ENCODE data around the gene POLK.
"Not testable (repeated sequence)": the region's sequence is repeated elsewhere in the genome, so short reads cannot be mapped to it uniquely, and the experiment has no call there.

Gene POLK

DNA sequence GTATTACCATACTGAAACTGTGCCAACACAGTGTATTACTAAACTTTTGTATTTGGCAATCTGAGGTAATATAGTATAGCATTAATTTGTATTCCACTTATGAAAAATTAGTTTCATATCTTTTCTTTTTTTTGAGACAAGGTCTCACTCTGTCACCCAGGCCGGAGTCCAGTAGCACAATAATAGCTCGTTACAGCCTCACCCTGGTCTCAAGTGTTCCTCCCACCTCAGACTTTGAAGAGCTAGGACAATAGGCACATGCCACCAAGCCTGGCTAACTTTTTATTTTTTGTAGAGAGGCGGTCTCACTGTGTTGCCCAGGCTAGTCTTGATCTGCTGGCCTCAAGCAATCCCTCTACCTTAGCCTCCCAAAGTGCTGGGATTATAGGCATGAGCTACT lies 36.1 kb downstream of the POLK start:
- H3K9me3 ChIP-seq (ENCODE audit: insufficient read depth, low read length) = no peaks in the 10 kb centered on the region
- no peak overlapping the region for H3K4me3 ChIP-seq (ENCODE audit: insufficient read length, low read depth)
- no peaks in the 10 kb centered on the region for H3K4me1 ChIP-seq (ENCODE audit: insufficient read depth, insufficient read length)
- no peaks in the 10 kb centered on the region for H3K36me3 ChIP-seq (ENCODE audit: insufficient read depth, insufficient read length, low read length)
- H3K27me3 ChIP-seq (ENCODE audit: insufficient read depth, insufficient read length) = no peaks in the 10 kb centered on the region
- DNase-seq (ENCODE audit: low read depth, low spot score) = no peak
- no peak for TF ChIP-seq ZNF274 (IDR thresholded peaks at IDR 0.05; ENCODE audit: low read depth, low read length)
- no peak for TF ChIP-seq YY1 (IDR thresholded peaks at IDR 0.05; ENCODE audit: insufficient read depth, insufficient read length)
- TF ChIP-seq SUZ12 (IDR thresholded peaks at IDR 0.05; ENCODE audit: extremely low read depth, insufficient read depth, insufficient read length) = no peak
- no peak overlapping the region for H3K9ac ChIP-seq (ENCODE audit: insufficient read length, low read depth)

DNA sequence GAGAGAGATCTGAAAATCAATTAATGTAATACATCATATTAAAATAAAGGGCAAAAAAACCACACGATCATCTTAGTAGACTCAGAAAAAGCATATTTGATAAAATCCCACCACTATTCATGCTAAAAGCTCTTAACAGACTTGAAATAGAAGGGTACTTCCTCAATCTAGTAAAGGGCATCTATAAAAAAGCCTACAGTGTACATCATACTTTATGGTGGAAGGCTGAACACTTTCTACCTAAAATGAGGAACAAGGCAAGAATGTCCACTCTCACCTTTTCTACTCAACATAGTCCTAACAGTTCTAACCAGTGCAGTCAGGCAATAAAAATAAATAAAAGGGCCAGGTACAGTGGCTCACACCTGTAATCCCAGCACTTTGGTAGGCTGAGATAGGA lies 38.9 kb downstream of the POLK start:
- Histone ChIP-seq H3K9ac (ENCODE audit: insufficient read length, low read depth) (no peak overlapping the region), H3K9me3 (ENCODE audit: insufficient read depth, low read length) (no peaks in the 10 kb centered on the region), H3K4me3 (ENCODE audit: insufficient read length, low read depth) (no peak overlapping the region), H3K4me1 (ENCODE audit: insufficient read depth, insufficient read length) (no peaks in the 10 kb centered on the region), H3K36me3 (ENCODE audit: insufficient read depth, insufficient read length, low read length) (peaks cover 10% of the 10 kb centered on the region), H3K27me3 (ENCODE audit: insufficient read depth, insufficient read length) (no peaks in the 10 kb centered on the region)
- TF ChIP-seq SUZ12 (IDR thresholded peaks at IDR 0.05; ENCODE audit: extremely low read depth, insufficient read depth, insufficient read length) (no peak), YY1 (IDR thresholded peaks at IDR 0.05; ENCODE audit: insufficient read depth, insufficient read length) (no peak), ZNF274 (IDR thresholded peaks at IDR 0.05; ENCODE audit: low read depth, low read length) (no peak)
- DNase-seq (ENCODE audit: low read depth, low spot score) = no peak

DNA sequence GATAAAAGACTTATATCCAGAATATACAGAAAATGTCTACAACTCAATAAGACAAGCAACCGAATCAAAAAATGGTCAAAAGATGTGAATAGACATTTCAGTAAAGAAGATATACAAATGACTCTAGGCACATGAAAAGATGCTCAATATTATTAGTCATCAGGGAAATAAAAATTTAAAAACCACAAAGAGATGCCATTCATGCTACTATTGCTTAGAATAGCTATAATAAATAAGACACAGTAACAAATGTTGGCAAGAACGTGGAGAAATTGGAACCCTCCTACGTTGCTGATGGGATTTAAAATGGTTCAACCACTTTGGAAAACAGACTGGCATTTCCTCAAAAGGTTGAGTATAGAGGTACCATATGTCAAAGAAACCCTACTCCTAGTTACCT lies 39.8 kb downstream of the POLK start:
- no peak overlapping the region for H3K4me3 ChIP-seq (ENCODE audit: insufficient read length, low read depth)
- TF ChIP-seq YY1 (IDR thresholded peaks at IDR 0.05; ENCODE audit: insufficient read depth, insufficient read length) = no peak
- H3K9me3 ChIP-seq (ENCODE audit: insufficient read depth, low read length) = no peaks in the 10 kb centered on the region
- peaks cover 10% of the 10 kb centered on the region for H3K36me3 ChIP-seq (ENCODE audit: insufficient read depth, insufficient read length, low read length)
- H3K9ac ChIP-seq (ENCODE audit: insufficient read length, low read depth) = no peak overlapping the region
- no peak for DNase-seq (ENCODE audit: low read depth, low spot score)
- no peaks in the 10 kb centered on the region for H3K27me3 ChIP-seq (ENCODE audit: insufficient read depth, insufficient read length)
- H3K4me1 ChIP-seq (ENCODE audit: insufficient read depth, insufficient read length) = no peaks in the 10 kb centered on the region

- Histone ChIP-seq H3K27me3 (ENCODE audit: insufficient read depth, insufficient read length) (no peaks in the 10 kb centered on the region), H3K9ac (ENCODE audit: insufficient read length, low read depth) (no peak overlapping the region), H3K9me3 (ENCODE audit: insufficient read depth, low read length) (no peaks in the 10 kb centered on the region), H3K4me1 (ENCODE audit: insufficient read depth, insufficient read length) (no peaks in the 10 kb centered on the region), H3K4me3 (ENCODE audit: insufficient read length, low read depth) (no peak overlapping the region), H3K36me3 (ENCODE audit: insufficient read depth, insufficient read length, low read length) (peaks cover 10% of the 10 kb centered on the region)
- no peak for DNase-seq (ENCODE audit: low read depth, low spot score)
- no peak for TF ChIP-seq YY1 (IDR thresholded peaks at IDR 0.05; ENCODE audit: insufficient read depth, insufficient read length)
- TF ChIP-seq ZNF274 (IDR thresholded peaks at IDR 0.05; ENCODE audit: low read depth, low read length) = no peak
- TF ChIP-seq SUZ12 (IDR thresholded peaks at IDR 0.05; ENCODE audit: extremely low read depth, insufficient read depth, insufficient read length) = no peak
Observed at GRCh38 chr5:75552764-75553163, 41.1 kb downstream of the POLK start.

DNA sequence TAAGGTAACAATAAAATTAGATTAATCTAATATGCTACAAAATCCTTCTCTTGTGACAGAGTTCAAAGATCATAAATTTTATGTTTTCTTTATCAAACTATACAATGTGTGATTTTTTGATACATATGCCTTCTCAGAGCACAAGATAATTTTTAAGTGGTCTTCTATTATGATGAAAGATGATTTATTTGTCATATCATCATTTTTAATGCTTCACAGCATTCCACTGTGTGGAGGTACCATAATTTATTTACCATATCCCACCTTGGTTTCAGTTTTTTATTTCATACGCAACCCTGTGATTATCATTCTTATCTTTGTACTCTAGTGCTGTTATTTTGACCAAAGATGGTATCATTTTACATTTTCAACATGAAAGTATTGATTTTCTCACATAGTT lies 41.7 kb downstream of the POLK start:
- Histone ChIP-seq H3K27me3 (ENCODE audit: insufficient read depth, insufficient read length) (no peaks in the 10 kb centered on the region), H3K4me1 (ENCODE audit: insufficient read depth, insufficient read length) (no peaks in the 10 kb centered on the region), H3K9me3 (ENCODE audit: insufficient read depth, low read length) (no peaks in the 10 kb centered on the region), H3K36me3 (ENCODE audit: insufficient read depth, insufficient read length, low read length) (peaks cover 10% of the 10 kb centered on the region), H3K9ac (ENCODE audit: insufficient read length, low read depth) (no peak overlapping the region), H3K4me3 (ENCODE audit: insufficient read length, low read depth) (no peak overlapping the region)
- no peak for DNase-seq (ENCODE audit: low read depth, low spot score)
- TF ChIP-seq ZNF274 (IDR thresholded peaks at IDR 0.05; ENCODE audit: low read depth, low read length) (no peak), SUZ12 (IDR thresholded peaks at IDR 0.05; ENCODE audit: extremely low read depth, insufficient read depth, insufficient read length) (no peak), YY1 (IDR thresholded peaks at IDR 0.05; ENCODE audit: insufficient read depth, insufficient read length) (no peak)

DNA sequence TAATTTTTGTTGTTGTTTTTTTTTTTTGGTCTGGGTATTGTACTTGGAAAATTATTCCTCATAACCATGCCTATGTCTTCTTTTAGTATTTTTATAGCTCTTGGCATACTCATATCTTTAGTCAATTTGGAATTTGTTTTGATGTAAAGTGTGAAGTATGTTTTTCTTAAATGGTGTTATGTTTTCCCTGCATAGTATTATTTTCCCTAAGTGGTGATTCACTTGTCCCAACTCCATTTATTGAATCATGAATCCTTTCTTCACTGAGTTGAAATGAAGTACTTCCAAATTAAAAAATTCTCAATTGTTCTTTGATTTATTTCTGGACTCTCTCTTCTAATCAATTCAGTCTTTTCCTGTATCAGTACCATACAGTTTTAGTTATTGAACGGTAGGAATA lies 46.5 kb downstream of the POLK start:
- Histone ChIP-seq H3K9ac (ENCODE audit: insufficient read length, low read depth) (no peak overlapping the region), H3K36me3 (ENCODE audit: insufficient read depth, insufficient read length, low read length) (peaks cover 8% of the 10 kb centered on the region), H3K4me1 (ENCODE audit: insufficient read depth, insufficient read length) (no peaks in the 10 kb centered on the region), H3K27me3 (ENCODE audit: insufficient read depth, insufficient read length) (no peaks in the 10 kb centered on the region), H3K9me3 (ENCODE audit: insufficient read depth, low read length) (no peaks in the 10 kb centered on the region), H3K4me3 (ENCODE audit: insufficient read length, low read depth) (no peak overlapping the region)
- TF ChIP-seq ZNF274 (IDR thresholded peaks at IDR 0.05; ENCODE audit: low read depth, low read length) (no peak), SUZ12 (IDR thresholded peaks at IDR 0.05; ENCODE audit: extremely low read depth, insufficient read depth, insufficient read length) (no peak), YY1 (IDR thresholded peaks at IDR 0.05; ENCODE audit: insufficient read depth, insufficient read length) (no peak)
- no peak for DNase-seq (ENCODE audit: low read depth, low spot score)

- no peak for TF ChIP-seq ZNF274 (IDR thresholded peaks at IDR 0.05; ENCODE audit: low read depth, low read length)
- TF ChIP-seq SUZ12 (IDR thresholded peaks at IDR 0.05; ENCODE audit: extremely low read depth, insufficient read depth, insufficient read length) = no peak
- TF ChIP-seq YY1 (IDR thresholded peaks at IDR 0.05; ENCODE audit: insufficient read depth, insufficient read length) = no peak
- H3K36me3 ChIP-seq (ENCODE audit: insufficient read depth, insufficient read length, low read length) = peaks cover under 1% of the 10 kb centered on the region
- no peaks in the 10 kb centered on the region for H3K27me3 ChIP-seq (ENCODE audit: insufficient read depth, insufficient read length)
- no peak overlapping the region for H3K4me3 ChIP-seq (ENCODE audit: insufficient read length, low read depth)
- no peaks in the 10 kb centered on the region for H3K9me3 ChIP-seq (ENCODE audit: insufficient read depth, low read length)
- H3K9ac ChIP-seq (ENCODE audit: insufficient read length, low read depth) = no peak overlapping the region
- DNase-seq (ENCODE audit: low read depth, low spot score) = no peak
- no peaks in the 10 kb centered on the region for H3K4me1 ChIP-seq (ENCODE audit: insufficient read depth, insufficient read length)
Observed at GRCh38 chr5:75558981-75559632, 47.4 kb downstream of the POLK start.

- not testable (repeated sequence) for H3K36me3 ChIP-seq (ENCODE audit: insufficient read depth, insufficient read length, low read length); DNase-seq (ENCODE audit: low read depth, low spot score); H3K27me3 ChIP-seq (ENCODE audit: insufficient read depth, insufficient read length); H3K9ac ChIP-seq (ENCODE audit: insufficient read length, low read depth); H3K4me3 ChIP-seq (ENCODE audit: insufficient read length, low read depth); H3K4me1 ChIP-seq (ENCODE audit: insufficient read depth, insufficient read length); H3K9me3 ChIP-seq (ENCODE audit: insufficient read depth, low read length)
Observed at GRCh38 chr5:75560655-75561054, 49.0 kb downstream of the POLK start.

DNA sequence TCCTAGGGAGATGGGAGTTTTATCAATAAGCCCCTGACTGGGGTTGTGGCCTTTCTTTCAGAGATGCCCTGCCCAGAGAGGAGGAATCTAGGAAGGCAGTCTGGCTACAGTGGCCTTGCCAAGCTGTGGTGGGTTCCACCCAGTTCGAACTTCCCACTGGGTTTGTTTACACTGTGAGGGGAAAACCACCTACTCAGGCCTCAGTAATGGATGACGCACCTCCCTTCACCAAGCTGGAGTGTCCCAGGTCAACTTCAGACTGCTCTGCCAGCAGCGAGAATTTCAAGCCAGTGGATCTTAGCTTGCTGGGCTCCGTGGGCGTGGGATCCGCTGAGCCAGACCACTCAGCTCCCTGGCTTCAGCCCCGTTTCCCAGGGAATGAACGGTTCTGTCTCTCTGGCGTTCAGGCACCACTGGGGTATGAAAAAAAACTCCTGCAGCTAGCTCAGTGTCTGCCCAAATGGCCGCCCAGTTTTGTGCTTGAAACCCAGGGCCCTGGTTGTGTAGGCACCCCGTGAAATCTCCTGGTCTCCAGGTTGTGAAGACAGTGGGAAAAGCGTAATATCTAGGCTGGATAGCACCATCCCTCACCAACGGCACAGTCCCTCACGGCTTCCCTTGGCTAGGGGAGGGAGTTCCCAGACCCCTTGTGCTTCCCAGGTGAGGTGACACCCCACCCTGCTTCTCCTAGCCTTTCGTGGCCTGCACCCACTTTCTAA lies 54.5 kb downstream of the POLK start:
- not testable (repeated sequence) for H3K36me3 ChIP-seq (ENCODE audit: insufficient read depth, insufficient read length, low read length); DNase-seq (ENCODE audit: low read depth, low spot score); H3K4me1 ChIP-seq (ENCODE audit: insufficient read depth, insufficient read length); H3K4me3 ChIP-seq (ENCODE audit: insufficient read length, low read depth); H3K9ac ChIP-seq (ENCODE audit: insufficient read length, low read depth); H3K27me3 ChIP-seq (ENCODE audit: insufficient read depth, insufficient read length); H3K9me3 ChIP-seq (ENCODE audit: insufficient read depth, low read length)

Measured in NT2/D1 (cell line).